Neuronal stem cell (in vitro differentiated cells): ENCODE measurements around the gene ABCC4.

ENCODE experiments used
- DNase-seq: peaks from one replicate; pipeline ENCODE4 v3.0.0-alpha.2; 2013; ENCODE audit warnings: low spot score
- H2AFZ ChIP-seq: one replicate; pipeline ENCODE4 v1.6.1; 2013; ENCODE audit warnings: mild to moderate bottlenecking, low read length, inconsistent platforms
- H2AK5ac ChIP-seq: 2 replicates; pipeline ENCODE4 v1.6.1; 2013; ENCODE audit warnings: low read depth, mild to moderate bottlenecking, inconsistent platforms, low read length, moderate library complexity, mixed read lengths
- H2BK120ac ChIP-seq: 2 replicates; pipeline ENCODE4 v1.6.1; 2013; ENCODE audit warnings: low read depth, mild to moderate bottlenecking, inconsistent platforms, low read length, moderate library complexity, mixed read lengths
- H2BK12ac ChIP-seq: one replicate; pipeline ENCODE4 v1.6.1; 2013; ENCODE audit warnings: low read length, inconsistent platforms
- H2BK15ac ChIP-seq: 2 replicates; pipeline ENCODE4 v1.6.1; 2013; ENCODE audit warnings: mild to moderate bottlenecking, low read length, inconsistent platforms, mixed read lengths
- H2BK5ac ChIP-seq: one replicate; pipeline ENCODE4 v1.6.1; 2013; ENCODE audit warnings: inconsistent platforms, mild to moderate bottlenecking, low read length, moderate library complexity
- H3K14ac ChIP-seq: one replicate; pipeline ENCODE4 v1.6.1; 2013; ENCODE audit warnings: low read length, inconsistent platforms
- H3K18ac ChIP-seq: 2 replicates; pipeline ENCODE4 v1.6.1; 2013; ENCODE audit warnings: low read length, inconsistent platforms
- H3K23ac ChIP-seq: 2 replicates; pipeline ENCODE4 v1.6.1; 2013; ENCODE audit warnings: low read depth, mild to moderate bottlenecking, mixed read lengths, low read length, inconsistent platforms; ENCODE audit not compliant: poor library complexity
- H3K27ac ChIP-seq: replicated peaks from 3 replicates; pipeline ENCODE4 v1.5.1; 2013; ENCODE audit warnings: low read length, inconsistent platforms
- H3K27me3 ChIP-seq, 3 experiments: 2 replicates each; pipeline ENCODE4 v1.6.1; 2013; ENCODE audit warnings: low read length in 3 of 3, mild to moderate bottlenecking in 2 of 3, inconsistent platforms in 1 of 3, low read depth in 1 of 3, mixed read lengths in 1 of 3, moderate library complexity in 1 of 3; ENCODE audit not compliant: control insufficient read depth in 3 of 3, insufficient read depth in 3 of 3
- H3K36me3 ChIP-seq, 2 donors: replicated peaks in 1 of 2; 2 replicates each; pipeline ENCODE4 v1.6.1; 2013; ENCODE audit warnings: low read length in 2 of 2; ENCODE audit not compliant: control insufficient read depth in 2 of 2, insufficient read depth in 2 of 2
- H3K4ac ChIP-seq: 2 replicates; pipeline ENCODE4 v1.6.1; 2013; ENCODE audit warnings: inconsistent platforms, mild to moderate bottlenecking, low read length, moderate library complexity
- H3K4me1 ChIP-seq, 2 donors: 1 replicate in 1 of 2; 2 replicates in 1 of 2; pipeline ENCODE4 v1.6.1; 2013; ENCODE audit warnings: low read length in 2 of 2, low read depth in 1 of 2; ENCODE audit not compliant: control insufficient read depth in 2 of 2, insufficient read depth in 1 of 2
- H3K4me2 ChIP-seq: one replicate; pipeline ENCODE4 v1.6.1; 2013; ENCODE audit warnings: mild to moderate bottlenecking, low read length, inconsistent platforms; ENCODE audit not compliant: insufficient read depth, poor library complexity, severe bottlenecking
- H3K4me3 ChIP-seq, 2 donors: 2 replicates each; pipeline ENCODE4 v1.5.1; 2013; ENCODE audit warnings: low read length in 2 of 2, mild to moderate bottlenecking in 2 of 2, inconsistent platforms in 1 of 2, moderate library complexity in 1 of 2
- H3K79me1 ChIP-seq: one replicate; pipeline ENCODE4 v1.6.1; 2013; ENCODE audit warnings: low read depth, mild to moderate bottlenecking, inconsistent platforms, low read length, moderate library complexity
- H3K9ac ChIP-seq: one replicate; pipeline ENCODE4 v1.6.1; 2013; ENCODE audit warnings: mild to moderate bottlenecking, low read depth, low read length, inconsistent platforms; ENCODE audit not compliant: poor library complexity
- H3K9me3 ChIP-seq, 2 donors: replicated peaks in 1 of 2; 2 replicates each; pipeline versions ENCODE3 to v1.6.1; 2013; ENCODE audit warnings: low read length in 2 of 2, mild to moderate bottlenecking in 2 of 2, inconsistent platforms in 1 of 2, low read depth in 1 of 2, mixed read lengths in 1 of 2, moderate library complexity in 1 of 2; ENCODE audit not compliant: control insufficient read depth in 2 of 2, insufficient read depth in 1 of 2
- H4K8ac ChIP-seq: one replicate; pipeline ENCODE4 v1.6.1; 2013; ENCODE audit warnings: low read depth, mild to moderate bottlenecking, inconsistent platforms, low read length, moderate library complexity
- H4K91ac ChIP-seq: one replicate; pipeline ENCODE4 v1.6.1; 2013; ENCODE audit warnings: low read length, low read depth, mild to moderate bottlenecking, inconsistent platforms; ENCODE audit not compliant: poor library complexity
- WGBS, 2 donors: extraction: QIAGEN DNeasy Blood & Tissue Kit; methylation state at CpG; one replicate each; pipeline ENCODE4 v1.1.7; 2013; ENCODE audit warnings: missing lambda C conversion rate in 2 of 2, mixed read lengths in 1 of 2; ENCODE audit not compliant: insufficient read length in 2 of 2, insufficient replicate concordance in 1 of 2; ENCODE audit errors: extremely low coverage in 2 of 2; 5-methylcytosine and 5-hydroxymethylcytosine counted together

Gene ABCC4

DNA sequence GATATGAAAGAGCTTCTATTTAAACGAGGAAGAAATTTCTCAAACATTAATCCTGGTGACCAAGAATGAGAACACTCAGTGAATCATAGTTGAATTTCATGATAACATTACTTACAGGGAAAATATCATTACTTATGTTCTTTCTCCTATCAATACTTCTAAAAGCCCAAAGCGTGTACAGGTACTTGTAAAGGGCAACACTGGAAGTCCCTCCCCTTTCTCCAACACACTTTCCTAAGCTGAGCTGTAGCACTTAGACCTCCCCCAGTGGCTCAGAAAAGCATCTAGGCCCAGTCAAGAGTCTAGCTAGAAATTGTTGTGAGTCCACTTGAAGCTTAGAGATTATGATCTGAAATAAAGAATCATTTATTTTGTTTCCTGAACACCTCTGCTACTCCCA lies 150.7 kb downstream of the ABCC4 start:
- WGBS, 2 donors: no CpG with 5 or more reads among the region's 2 CpGs
- H3K23ac ChIP-seq: no peak overlapping the region
- H4K8ac ChIP-seq: no peak overlapping the region
- no peak overlapping the region for H3K9ac ChIP-seq
- H2BK12ac ChIP-seq: no peak overlapping the region
- H3K18ac ChIP-seq: no peak overlapping the region
- no peaks in the 10 kb centered on the region for H3K9me3 ChIP-seq
- no peak overlapping the region for H2BK5ac ChIP-seq
- H3K27me3 ChIP-seq: no peaks in the 10 kb centered on the region
- no peaks in the 10 kb centered on the region for H3K79me1 ChIP-seq
- no peak for DNase-seq
- H3K4me2 ChIP-seq: no peak overlapping the region
- no peak overlapping the region for H3K14ac ChIP-seq
- no peaks in the 10 kb centered on the region for H3K36me3 ChIP-seq
- no peak overlapping the region for H4K91ac ChIP-seq
- H2BK120ac ChIP-seq: no peak overlapping the region
- H3K4me3 ChIP-seq: no peak overlapping the region
- H2BK15ac ChIP-seq: no peak overlapping the region
- peaks cover 3 to 11% of the 10 kb centered on the region in 2 donors for H3K4me1 ChIP-seq
- no peak overlapping the region for H2AK5ac ChIP-seq
- no peak overlapping the region for H3K27ac ChIP-seq
- no peak overlapping the region for H2AFZ ChIP-seq
- no peak overlapping the region for H3K4ac ChIP-seq

DNA sequence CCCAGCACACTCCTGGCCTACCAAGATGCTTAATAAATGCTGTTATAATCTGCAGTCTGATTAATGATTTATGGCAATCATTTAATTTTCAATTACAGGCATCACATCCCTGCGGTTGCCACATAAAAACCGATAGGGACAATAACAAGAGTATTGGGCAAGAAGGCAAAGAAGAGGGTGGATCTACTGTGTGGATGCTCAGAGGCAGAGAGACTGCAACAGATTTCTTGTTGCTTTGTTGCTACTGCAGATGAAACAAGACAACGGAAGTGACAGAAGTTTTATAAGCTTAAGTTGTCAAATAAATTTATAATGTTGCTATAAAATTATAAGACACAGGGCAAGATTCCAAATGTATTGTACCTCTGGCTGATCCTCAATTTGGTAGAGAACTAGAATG lies 154.8 kb downstream of the ABCC4 start:
- no peak overlapping the region for H4K91ac ChIP-seq
- no peak overlapping the region for H3K4me3 ChIP-seq
- H4K8ac ChIP-seq: no peak overlapping the region
- H2BK12ac ChIP-seq: no peak overlapping the region
- H2BK15ac ChIP-seq: no peak overlapping the region
- no peak overlapping the region for H3K4ac ChIP-seq
- no peak overlapping the region for H2AFZ ChIP-seq
- H3K14ac ChIP-seq: no peak overlapping the region
- peaks cover 0 to 13% of the 10 kb centered on the region in 2 donors for H3K9me3 ChIP-seq
- no peak overlapping the region for H2BK5ac ChIP-seq
- H2AK5ac ChIP-seq: no peak overlapping the region
- H3K4me1 ChIP-seq: no peaks in the 10 kb centered on the region
- H3K27me3 ChIP-seq: no peaks in the 10 kb centered on the region
- H3K4me2 ChIP-seq: no peak overlapping the region
- no peak overlapping the region for H3K23ac ChIP-seq
- H3K79me1 ChIP-seq: no peaks in the 10 kb centered on the region
- H3K18ac ChIP-seq: no peak overlapping the region
- no CpG with 5 or more reads among the region's 3 CpGs for WGBS, 2 donors
- H3K36me3 ChIP-seq: no peaks in the 10 kb centered on the region
- H2BK120ac ChIP-seq: no peak overlapping the region
- DNase-seq: no peak
- H3K27ac ChIP-seq: no peak overlapping the region
- H3K9ac ChIP-seq: no peak overlapping the region

DNA sequence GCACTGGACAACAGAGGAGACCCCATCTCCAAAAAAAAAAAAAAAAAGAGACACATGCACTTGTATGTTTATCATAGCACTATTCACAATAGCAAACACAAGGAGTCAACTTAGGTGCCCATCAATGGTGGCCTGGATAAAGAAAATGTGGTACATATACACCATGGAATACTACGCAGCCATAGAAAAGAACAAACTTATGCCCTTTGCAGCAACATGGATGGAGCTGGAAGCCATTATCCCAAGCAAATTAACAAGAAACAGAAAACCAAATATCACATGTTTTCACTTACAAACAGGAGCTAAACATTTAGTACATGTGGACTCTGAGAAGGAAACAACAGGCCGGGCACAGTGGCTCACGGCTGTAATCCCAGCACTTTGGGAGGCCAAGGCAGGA lies 155.7 kb downstream of the ABCC4 start:
- Histone ChIP-seq H4K91ac (no peak overlapping the region), H3K4ac (no peak overlapping the region), H3K4me3 (no peak overlapping the region), H3K9me3 (peaks cover 0 to 13% of the 10 kb centered on the region in 2 donors), H3K18ac (no peak overlapping the region), H3K79me1 (no peaks in the 10 kb centered on the region), H2AFZ (no peak overlapping the region), H3K27me3 (no peaks in the 10 kb centered on the region), H2BK12ac (no peak overlapping the region), H3K9ac (no peak overlapping the region), H2BK15ac (no peak overlapping the region), H3K4me1 (no peaks in the 10 kb centered on the region), H3K4me2 (no peak overlapping the region), H4K8ac (no peak overlapping the region), H2AK5ac (no peak overlapping the region), H3K36me3 (no peaks in the 10 kb centered on the region), H2BK120ac (no peak overlapping the region), H3K27ac (no peak overlapping the region), H2BK5ac (no peak overlapping the region), H3K14ac (no peak overlapping the region), H3K23ac (no peak overlapping the region)
- WGBS, 2 donors: no CpG with 5 or more reads among the region's 3 CpGs
- no peak for DNase-seq

DNA sequence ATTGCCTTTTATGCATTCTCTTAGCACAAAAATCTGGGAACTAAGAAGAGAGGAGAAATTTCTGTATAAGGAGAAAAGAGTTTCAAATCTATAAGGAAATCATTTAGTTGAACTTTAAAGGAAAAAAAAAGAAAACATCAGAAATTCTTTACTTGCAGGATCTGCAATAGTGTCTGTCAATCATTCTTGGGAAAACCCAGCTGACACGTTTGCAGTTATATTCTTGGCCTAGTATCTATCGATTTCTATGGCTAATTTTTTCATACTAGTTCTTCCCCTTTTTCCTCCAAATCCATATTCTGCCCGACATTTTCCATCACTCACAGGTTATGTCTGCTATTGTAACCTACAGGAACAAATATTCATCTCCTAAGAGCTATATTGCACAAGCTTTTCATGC lies 160.7 kb downstream of the ABCC4 start:
- Histone ChIP-seq H3K79me1 (no peaks in the 10 kb centered on the region), H3K4me2 (no peak overlapping the region), H2AK5ac (no peak overlapping the region), H2BK12ac (no peak overlapping the region), H3K9me3 (peaks cover 0 to 13% of the 10 kb centered on the region in 2 donors), H3K36me3 (peaks cover 2 to 6% of the 10 kb centered on the region in 2 donors), H2BK15ac (no peak overlapping the region), H2BK5ac (no peak overlapping the region), H2BK120ac (no peak overlapping the region), H3K14ac (no peak overlapping the region), H3K4ac (no peak overlapping the region), H3K27me3 (no peaks in the 10 kb centered on the region), H2AFZ (no peak overlapping the region), H3K27ac (no peak overlapping the region), H3K9ac (no peak overlapping the region), H4K8ac (no peak overlapping the region), H3K4me3 (no peak overlapping the region), H3K18ac (no peak overlapping the region), H4K91ac (no peak overlapping the region), H3K23ac (no peak overlapping the region), H3K4me1 (peaks cover 1 to 2% of the 10 kb centered on the region in 2 donors)
- DNase-seq: no peak
- no CpG with 5 or more reads among the region's 3 CpGs for WGBS, 2 donors
